Right lobe of liver (tissue), 6 donors: ENCODE data around the gene ULK2. TPM values are rescaled to one million over a fixed set of nuclear protein-coding genes. Genes with fewer than 3 reads are reported as not detected.

Source experiments
- ATAC-seq, 4 donors: fragments of 200-7000 bp; cut with Tn5 transposase; one replicate each; pipeline ENCODE4 v1.9.1; 2020; ENCODE audit warnings: mild to moderate bottlenecking in 4 of 4, moderate library complexity in 4 of 4
- DNase-seq, 3 donors: peaks; one replicate each; pipeline ENCODE4 v3.0.0-alpha.2; 2020
- H3K27ac ChIP-seq, 3 donors: fragments of 200-600 bp; one replicate each; pipeline ENCODE4 v1.8.0; 2022
- H3K27me3 ChIP-seq, 2 donors: fragments of 200-600 bp; one replicate each; pipeline ENCODE4 v1.8.0; 2022
- H3K36me3 ChIP-seq, 4 donors: fragments of 200-600 bp; sonication (generic) in 1 of 4; one replicate each; pipeline versions ENCODE4 v1.5.1 to v1.8.0; 2017 to 2022; ENCODE audit warnings: control low read depth in 1 of 4
- H3K4me1 ChIP-seq, 4 donors: fragments of 200-600 bp; sonication (generic) in 1 of 4; one replicate each; pipeline versions ENCODE4 v1.5.1 to v1.8.0; 2017 to 2022; ENCODE audit warnings: control low read depth in 1 of 4
- H3K4me3 ChIP-seq, 3 donors: fragments of 200-600 bp; one replicate each; pipeline ENCODE4 v1.8.0; 2022
- H3K9me3 ChIP-seq, 4 donors: fragments of 200-600 bp; sonication (generic) in 1 of 4; one replicate each; pipeline versions ENCODE4 v1.5.1 to v1.8.0; 2017 to 2022; ENCODE audit warnings: control low read depth in 1 of 4
- CTCF ChIP-seq, 4 donors: fragments of 200-600 bp in 3 of 4; fragments of 450-650 bp in 1 of 4; IDR thresholded peaks; one replicate each; pipeline versions ENCODE4 v1.5.1 to v1.8.0; 2016 to 2022; ENCODE audit warnings: antibody characterized with exemption in 4 of 4, mild to moderate bottlenecking in 2 of 4
- POLR2A ChIP-seq: fragments of 450-650 bp; IDR thresholded peaks from one replicate; pipeline ENCODE4 v1.6.1; 2017; ENCODE audit warnings: antibody characterized with exemption, mild to moderate bottlenecking
- WGBS: methylation state at CpG from one replicate; pipeline ENCODE4 v1.1.6; 2018; ENCODE audit warnings: low coverage, low lambda C conversion rate; ENCODE audit not compliant: insufficient coverage; ENCODE audit errors: missing lambda C conversion rate; 5-methylcytosine and 5-hydroxymethylcytosine counted together
- intact Hi-C, 2 donors: fragments of 100-400 bp; cut with DNase I; formaldehyde crosslinking; loops; one replicate each; pipeline versions ENCODE4 v1.11.2 to v1.14.1; 2022
- total RNA-seq, 6 experiments: library from RNA; depleted of rRNA in 2 of 6; stranded (reverse); fragments of >200 nt in 2 of 6; fragmentation: NEBNext Ultra II Directional in 3 of 6; extraction: Animal tissue kit (Norgen Biotek cat#: 25700) in 3 of 6; gene quantifications; one replicate each; pipeline versions ENCODE4 v1.1.0 to v1.2.4, GENCODE V29; 2016 to 2023
- donor health status: DM: no; HTN: yes; CAD: no.
- donor health status: DM: no; HTN: no; CAD: no.
- donor health status: DM: no; HTN: no; CAD: no.
- donor health status: DM: no; HTN: yes; CAD: no.
- donor health status: DM: no; HTN: yes; CAD: no.

Gene ULK2
- total RNA-seq, 6 experiments from 2014 or later: 3.5 to 6.1 (median 4.8) TPM

DNA sequence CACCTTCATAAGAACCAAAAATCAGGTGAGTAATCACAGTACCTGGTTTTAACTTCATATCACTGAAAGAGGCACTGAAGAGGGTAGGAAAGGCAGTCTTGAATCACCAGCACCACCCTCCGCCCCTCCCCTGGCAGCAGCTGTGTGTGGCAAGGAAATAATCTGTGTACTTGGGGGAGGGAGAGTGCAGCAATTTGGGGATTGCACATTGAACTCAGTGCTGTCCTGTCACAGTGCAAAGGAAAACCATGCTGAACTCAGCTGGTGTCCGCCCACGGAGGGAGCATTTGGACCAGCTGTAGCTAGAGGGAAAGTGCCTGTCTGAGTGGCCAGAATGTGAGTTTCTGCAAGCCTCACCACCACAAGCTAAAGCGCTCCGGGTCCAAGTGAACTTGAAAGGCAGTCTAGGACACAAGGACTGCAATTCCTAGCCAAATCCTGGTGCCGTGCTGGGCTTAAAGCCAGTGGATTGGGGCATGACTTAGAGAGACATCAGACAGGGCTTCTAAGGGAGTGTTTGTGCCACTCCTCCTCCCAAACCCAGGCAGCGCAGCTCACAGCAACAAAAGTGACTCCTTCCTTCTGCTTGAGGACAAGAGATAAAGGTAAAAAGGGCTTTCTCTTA is 79.9 kb downstream of the ULK2 start:
- Histone ChIP-seq H3K27ac (no peak overlapping the region), H3K4me1 (no peaks in the 10 kb centered on the region), H3K9me3 (no peaks in the 10 kb centered on the region), H3K27me3 (no peaks in the 10 kb centered on the region), H3K4me3 (no peak overlapping the region), H3K36me3 (no peaks in the 10 kb centered on the region)
- DNase-seq (no peak), ATAC-seq (peak in 1 of 4 donors; percentile 31)
- intact Hi-C loops: no loop called here
- no CpG with 5 or more reads among the region's 7 CpGs for WGBS
- no peak for TF ChIP-seq POLR2A
- TF ChIP-seq CTCF (IDR thresholded peaks at IDR 0.05): no peak

DNA sequence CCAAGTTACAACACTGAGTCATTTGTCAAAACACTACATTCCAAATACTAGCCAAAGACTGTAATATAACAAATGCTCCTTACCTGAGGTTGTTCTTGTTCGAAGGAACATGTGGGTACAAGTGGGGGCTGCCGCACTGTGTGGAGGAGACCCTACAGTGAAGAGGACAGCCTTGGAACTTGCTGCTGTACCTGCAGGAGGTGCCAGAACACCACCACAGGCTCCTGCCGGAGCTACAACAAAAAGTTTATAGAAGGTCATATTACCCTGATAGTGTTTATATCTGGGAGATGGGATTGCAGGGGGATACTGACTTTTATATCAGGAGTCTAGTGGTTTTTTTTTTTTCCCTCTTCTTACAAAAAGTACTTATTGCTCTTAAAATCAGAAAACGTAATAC is 81.9 kb downstream of the ULK2 start:
- no peaks in the 10 kb centered on the region for H3K27me3 ChIP-seq
- intact Hi-C loops: no loop called here
- no peak overlapping the region for H3K4me3 ChIP-seq
- H3K4me1 ChIP-seq: peaks cover 0 to 4% (median 0%) of the 10 kb centered on the region in 4 donors
- no peaks in the 10 kb centered on the region for H3K36me3 ChIP-seq
- no peak overlapping the region for H3K27ac ChIP-seq
- H3K9me3 ChIP-seq: no peaks in the 10 kb centered on the region
- 58% methylated on average over 4 of the region's 4 CpGs for WGBS
- TF ChIP-seq CTCF (IDR thresholded peaks at IDR 0.05): no peak
- TF ChIP-seq POLR2A: no peak
- ATAC-seq: no peak
- DNase-seq: no peak

DNA sequence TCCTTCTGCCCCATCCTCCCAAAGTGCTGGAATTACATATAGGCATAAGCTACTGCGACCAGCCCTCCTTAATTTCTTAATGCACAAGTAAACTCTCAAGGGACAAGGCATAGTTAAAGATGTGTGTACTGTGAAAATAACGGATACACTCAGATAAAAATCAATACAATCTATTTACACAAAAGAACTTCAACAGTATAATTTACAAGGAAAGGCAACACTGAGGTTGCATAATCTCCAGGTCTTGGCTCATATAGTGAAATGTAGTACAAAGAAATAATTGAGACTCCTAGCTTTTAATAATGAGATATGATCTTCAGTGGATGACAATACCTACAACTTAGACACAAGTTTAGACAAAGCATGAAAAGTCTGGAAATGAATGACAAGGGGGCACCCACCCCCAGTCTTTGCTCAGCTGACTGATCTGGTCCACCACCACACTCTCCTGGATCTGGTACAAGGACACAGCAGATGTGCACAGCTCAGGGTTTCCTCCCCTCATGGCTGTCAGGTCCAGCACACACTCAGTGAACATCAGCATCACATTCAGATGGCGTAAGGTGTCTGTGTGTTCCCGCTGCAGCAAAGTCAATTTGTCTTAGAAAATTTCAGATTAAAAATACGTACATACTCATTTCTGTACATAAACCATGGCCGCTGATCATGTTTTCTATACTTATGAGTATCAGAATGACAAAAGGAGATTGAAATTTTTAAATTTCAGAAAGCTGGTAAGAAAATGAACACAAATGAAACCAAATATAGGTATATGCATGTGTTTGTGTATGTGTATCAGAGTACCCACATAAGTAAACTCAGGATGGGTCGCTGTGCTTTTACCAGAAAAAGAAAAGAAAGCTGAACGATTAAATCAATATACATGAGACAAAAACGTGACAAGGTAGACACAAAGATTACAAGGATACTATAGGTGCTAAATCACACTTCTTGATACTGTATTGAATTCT is 86.0 kb downstream of the ULK2 start:
- WGBS: 73% methylated on average over 9 of the region's 9 CpGs
- TF ChIP-seq CTCF (IDR thresholded peaks at IDR 0.05): no peak
- no peak for TF ChIP-seq POLR2A
- Histone ChIP-seq H3K36me3 (peaks cover 0 to 11% (median 0%) of the 10 kb centered on the region in 4 donors), H3K27ac (no peak overlapping the region), H3K27me3 (no peaks in the 10 kb centered on the region), H3K4me3 (no peak overlapping the region), H3K4me1 (peaks cover 0 to 4% (median 0%) of the 10 kb centered on the region in 4 donors), H3K9me3 (no peaks in the 10 kb centered on the region)
- ATAC-seq (peak in 3 of 4 donors; percentile 42 to 50 (median 45)), DNase-seq (no peak)
- intact Hi-C loops: no loop called here

- no peak for DNase-seq
- no peaks in the 10 kb centered on the region for H3K9me3 ChIP-seq
- ATAC-seq: no peak
- TF ChIP-seq POLR2A: no peak
- TF ChIP-seq CTCF (IDR thresholded peaks at IDR 0.05): no peak
- intact Hi-C loops: no loop called here
- peaks cover 0 to 11% (median 0%) of the 10 kb centered on the region in 4 donors for H3K36me3 ChIP-seq
- H3K4me1 ChIP-seq: peaks cover 0 to 4% (median 0%) of the 10 kb centered on the region in 4 donors
- no peaks in the 10 kb centered on the region for H3K27me3 ChIP-seq
- WGBS: 94% methylated on average over 2 of the region's 4 CpGs
- no peak overlapping the region for H3K4me3 ChIP-seq
- H3K27ac ChIP-seq: no peak overlapping the region
Measured at GRCh38 chr17:19780846-19781245, 86.9 kb downstream of the ULK2 start.
